HEK293 (cell line): ENCODE measurements around the gene KCNJ9.

Experiments
- CTCF ChIP-seq: fragments of 450-650 bp; formaldehyde crosslinking; IDR thresholded peaks from 2 replicates; pipeline ENCODE4 v1.5.1; 2016; ENCODE audit warnings: missing biosample characterization, missing genetic modification characterization
- ELK4 ChIP-seq: IDR thresholded peaks from 2 replicates; pipeline ENCODE4 v1.6.1; 2011; ENCODE audit warnings: mild to moderate bottlenecking, low read depth, low read length, borderline replicate concordance
- GLIS1 ChIP-seq: fragments of 450-650 bp; formaldehyde crosslinking; IDR thresholded peaks from 2 replicates; pipeline ENCODE4 v1.5.1; 2016; ENCODE audit warnings: missing biosample characterization, missing genetic modification characterization
- HIC1 ChIP-seq: fragments of 450-650 bp; formaldehyde crosslinking; IDR thresholded peaks from 2 replicates; pipeline ENCODE4 v1.5.1; 2016; ENCODE audit warnings: missing biosample characterization, missing genetic modification characterization
- HOXD13 ChIP-seq: sonication (generic); formaldehyde crosslinking; IDR thresholded peaks from 2 replicates; pipeline ENCODE4 v1.8.0; 2022; ENCODE audit warnings: missing genetic modification reagents, borderline replicate concordance
- PATZ1 ChIP-seq: fragments of 450-650 bp; formaldehyde crosslinking; IDR thresholded peaks from 2 replicates; pipeline ENCODE4 v1.5.1; 2016; ENCODE audit warnings: missing biosample characterization, missing genetic modification characterization
- PRDM4 ChIP-seq: fragments of 450-650 bp; formaldehyde crosslinking; IDR thresholded peaks from 2 replicates; pipeline ENCODE4 v1.5.1; 2017; ENCODE audit warnings: missing biosample characterization, missing genetic modification characterization
- REST ChIP-seq: fragments of 450-650 bp; formaldehyde crosslinking; IDR thresholded peaks from 2 replicates; pipeline ENCODE4 v1.5.1; 2016; ENCODE audit warnings: missing biosample characterization, missing genetic modification characterization
- TCF7L2 ChIP-seq: IDR thresholded peaks from 2 replicates; pipeline ENCODE4 v1.6.1; 2011; ENCODE audit warnings: low read depth, mild to moderate bottlenecking, inconsistent platforms, low read length, moderate library complexity, borderline replicate concordance
- ZBTB20 ChIP-seq: fragments of 450-650 bp; formaldehyde crosslinking; IDR thresholded peaks from 2 replicates; pipeline ENCODE4 v1.5.1; 2016; ENCODE audit warnings: missing biosample characterization, missing genetic modification characterization
- ZNF350 ChIP-seq: fragments of 450-650 bp; formaldehyde crosslinking; IDR thresholded peaks from 2 replicates; pipeline ENCODE4 v1.5.0; 2017; ENCODE audit warnings: missing biosample characterization, mild to moderate bottlenecking, missing genetic modification characterization
- ZNF473 ChIP-seq: fragments of 450-650 bp; formaldehyde crosslinking; IDR thresholded peaks from 2 replicates; pipeline ENCODE4 v1.5.1; 2017; ENCODE audit warnings: missing biosample characterization, missing genetic modification characterization
- ZXDB ChIP-seq: fragments of 450-650 bp; formaldehyde crosslinking; IDR thresholded peaks from 2 replicates; pipeline ENCODE4 v1.5.1; 2016; ENCODE audit warnings: missing biosample characterization, missing genetic modification characterization

Gene KCNJ9

GRCh38 chr1:160097151-160097910 is 16.0 kb downstream of the KCNJ9 start (continued):
- TF ChIP-seq REST (no peak), HOXD13 (CRISPR knock-in tag) (no peak), ZNF473 (tag by site-specific recombination) (no peak), ZNF350 (tag by site-specific recombination) (no peak), CTCF (tag by site-specific recombination) (no peak), ELK4 (no peak), PRDM4 (tag by site-specific recombination) (peak; percentile 97), TCF7L2 (no peak), GLIS1 (tag by site-specific recombination) (no peak), HIC1 (tag by site-specific recombination) (no peak), ZBTB20 (tag by site-specific recombination) (no peak), PATZ1 (no peak), ZXDB (tag by site-specific recombination) (no peak)
